Kidney (tissue), 14 donors: ENCODE data around the gene CCDC77. TPM values are rescaled to one million over a fixed set of nuclear protein-coding genes. Genes with fewer than 3 reads are reported as not detected.
A peak's percentile ranks its signal among the peaks of the same experiment; 100 is the strongest.

Experiments used
- DNase-seq, 5 donors: peaks; one replicate each; pipeline ENCODE4 v3.0.0-alpha.2; 2013 to 2020
- FAIRE-seq: peaks from 2 replicates; lab custom pipeline; 2012; peaks lifted over from hg19 to GRCh38; lab: Jason Lieb, UNC
- H3K27ac ChIP-seq, 2 donors: one replicate each; pipeline ENCODE4 v1.7.0; 2013; ENCODE audit warnings: low read depth in 2 of 2, low read length in 2 of 2, inconsistent platforms in 1 of 2
- H3K27me3 ChIP-seq: one replicate; pipeline ENCODE4 v1.7.1; 2013; ENCODE audit warnings: low read length, inconsistent platforms; ENCODE audit not compliant: control insufficient read depth, insufficient read depth
- H3K36me3 ChIP-seq, 3 donors: one replicate each; pipeline versions ENCODE4 v1.7.0 to v1.7.1; 2013; ENCODE audit warnings: low read length in 3 of 3, control low read depth in 1 of 3, inconsistent platforms in 1 of 3; ENCODE audit not compliant: insufficient read depth in 3 of 3, control insufficient read depth in 2 of 3
- H3K4me1 ChIP-seq, 3 donors: one replicate each; pipeline versions ENCODE4 v1.7.0 to v1.7.1; 2013; ENCODE audit warnings: low read length in 3 of 3, inconsistent platforms in 1 of 3, low read depth in 1 of 3; ENCODE audit not compliant: control insufficient read depth in 2 of 3, insufficient read depth in 2 of 3
- H3K4me3 ChIP-seq, 3 donors: one replicate each; pipeline versions ENCODE4 v1.7.0 to v1.8.1; 2013; ENCODE audit warnings: low read length in 3 of 3, control low read depth in 1 of 3, inconsistent platforms in 1 of 3
- H3K9ac ChIP-seq, 3 donors: one replicate each; pipeline versions ENCODE4 v1.7.0 to v1.7.1; 2013; ENCODE audit warnings: low read length in 3 of 3, control low read depth in 1 of 3, inconsistent platforms in 1 of 3
- H3K9me3 ChIP-seq, 3 donors: one replicate each; pipeline versions ENCODE4 v1.7.0 to v1.7.1; 2013; ENCODE audit warnings: low read length in 3 of 3, control low read depth in 1 of 3, inconsistent platforms in 1 of 3; ENCODE audit not compliant: control insufficient read depth in 2 of 3, insufficient read depth in 1 of 3
- intact Hi-C: fragments of 100-400 bp; cut with DNase I; formaldehyde crosslinking; loops from one replicate; pipeline ENCODE4 v1.11.1; 2022
- polyA plus RNA-seq: library from polyadenylated mRNA; stranded (reverse); fragments of 350-450 nt; fragmentation: Illumina TruSeq; extraction: RNeasy Lipid Tissue Mini Kit (QIAGEN cat#74804); gene quantifications from one replicate; pipeline ENCODE4 v1.2.3, GENCODE V29; 2014; ENCODE audit warnings: low read depth, low replicate concordance; ENCODE audit not compliant: insufficient read depth
- total RNA-seq: library from RNA; stranded (reverse); fragmentation: NEBNext Ultra II Directional; extraction: Animal tissue kit (Norgen Biotek cat#: 25700); gene quantifications from one replicate; pipeline ENCODE4 v1.2.1, GENCODE V29; 2021
- TF ChIP-seq, protein P1 (sequence below): IDR thresholded peaks from 3 replicates; pipeline ENCODE4 v1.5.1; 2012; ENCODE audit warnings: mild to moderate bottlenecking, moderate library complexity, borderline replicate concordance; ENCODE audit not compliant: insufficient read depth; ENCODE audit errors: extremely low read depth
- donor health status: control.
- donor health status: control.
- donor health status: control.
- donor health status: control.
- donor health status: control.
- donor health status: DM: yes; HTN: yes; CAD: no.
- donor health status: Normal renal cell carcinoma (clear cell type).

CCDC77 gene
- total and polyA plus RNA-seq, 2 donors from 2014 or later = 3.1 to 6.0 TPM

DNA sequence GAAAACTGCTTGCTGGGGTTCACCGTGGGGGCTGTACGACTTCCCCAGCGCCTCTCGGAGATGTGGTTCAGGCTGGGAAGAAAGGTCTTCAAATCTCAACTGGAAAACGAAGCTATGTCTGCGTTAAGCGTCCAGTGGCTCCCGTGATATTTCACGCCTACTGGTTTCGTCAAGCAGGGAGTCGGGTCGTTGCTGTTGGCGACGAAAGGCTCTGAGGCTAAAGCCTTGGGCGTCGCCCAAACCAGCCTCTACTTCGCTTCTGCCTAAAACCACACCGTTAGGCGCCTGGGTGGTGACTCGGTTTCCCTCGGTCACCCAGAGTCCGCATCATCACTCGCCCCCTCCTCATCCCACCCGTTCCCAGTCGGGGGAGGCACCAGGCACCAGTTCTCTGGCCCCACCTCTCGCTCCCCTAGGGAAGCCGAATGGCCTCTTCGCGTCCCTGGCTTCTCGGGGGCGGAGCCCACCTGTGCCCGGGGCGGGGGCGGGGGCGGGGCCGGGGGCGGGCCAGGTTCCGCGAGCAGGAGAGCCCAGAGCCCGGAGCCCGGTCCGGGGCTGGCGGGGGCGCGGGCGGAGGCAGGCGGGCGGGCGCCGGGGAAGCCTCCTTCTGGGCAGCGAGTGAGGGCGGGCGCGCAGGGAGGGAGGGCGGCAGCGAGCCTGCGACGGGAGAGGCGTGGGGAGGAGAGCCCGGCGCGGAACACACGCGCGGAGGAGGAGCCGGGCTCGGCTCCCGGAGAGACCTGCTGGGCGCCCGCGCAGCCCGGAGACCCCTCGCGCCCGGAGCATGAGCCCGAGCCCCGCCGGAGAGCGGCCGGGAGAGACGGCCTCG is 58.2 kb downstream of the CCDC77 start, which contains the start of gene B4GALNT3:
Gene B4GALNT3 (plus strand): TSS at position 510 of the 829 bp plus-strand sequence. CDS start 438 bp downstream, outside the sequence.
- DNase-seq (peak; percentile 75 to 92 (median 85)), FAIRE-seq (no peak)
- H3K27ac ChIP-seq = peak within 1 kb of the TSS; percentile 13 to 25
- peaks cover 0 to 6% (median 5%) of the 10 kb centered on the region in 3 donors for H3K4me1 ChIP-seq
- no peaks in the 10 kb centered on the region for H3K9me3 ChIP-seq
- TF ChIP-seq, protein P1, sequence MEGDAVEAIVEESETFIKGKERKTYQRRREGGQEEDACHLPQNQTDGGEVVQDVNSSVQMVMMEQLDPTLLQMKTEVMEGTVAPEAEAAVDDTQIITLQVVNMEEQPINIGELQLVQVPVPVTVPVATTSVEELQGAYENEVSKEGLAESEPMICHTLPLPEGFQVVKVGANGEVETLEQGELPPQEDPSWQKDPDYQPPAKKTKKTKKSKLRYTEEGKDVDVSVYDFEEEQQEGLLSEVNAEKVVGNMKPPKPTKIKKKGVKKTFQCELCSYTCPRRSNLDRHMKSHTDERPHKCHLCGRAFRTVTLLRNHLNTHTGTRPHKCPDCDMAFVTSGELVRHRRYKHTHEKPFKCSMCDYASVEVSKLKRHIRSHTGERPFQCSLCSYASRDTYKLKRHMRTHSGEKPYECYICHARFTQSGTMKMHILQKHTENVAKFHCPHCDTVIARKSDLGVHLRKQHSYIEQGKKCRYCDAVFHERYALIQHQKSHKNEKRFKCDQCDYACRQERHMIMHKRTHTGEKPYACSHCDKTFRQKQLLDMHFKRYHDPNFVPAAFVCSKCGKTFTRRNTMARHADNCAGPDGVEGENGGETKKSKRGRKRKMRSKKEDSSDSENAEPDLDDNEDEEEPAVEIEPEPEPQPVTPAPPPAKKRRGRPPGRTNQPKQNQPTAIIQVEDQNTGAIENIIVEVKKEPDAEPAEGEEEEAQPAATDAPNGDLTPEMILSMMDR = no peak
- H3K9ac ChIP-seq = peak within 1 kb of the TSS; percentile 27 to 57 (median 56)
- intact Hi-C loops = no loop called here
- H3K36me3 ChIP-seq = no peaks in the 10 kb centered on the region
- peak within 1 kb of the TSS; percentile 50 to 61 (median 54) for H3K4me3 ChIP-seq
- H3K27me3 ChIP-seq = no peaks in the 10 kb centered on the region

- no peak for FAIRE-seq
These were observed 59.1 kb downstream of the CCDC77 start for GRCh38 chr12:460261-461230.

GRCh38 chr12:461425-461824 is 60.0 kb downstream of the CCDC77 start:
- no peaks in the 10 kb centered on the region for H3K9me3 ChIP-seq
- peak overlapping the region in 1 of 3 donors; percentile 46 for H3K4me3 ChIP-seq
- H3K4me1 ChIP-seq = peaks cover 0 to 11% (median 9%) of the 10 kb centered on the region in 3 donors
- no peaks in the 10 kb centered on the region for H3K36me3 ChIP-seq
- H3K27me3 ChIP-seq = no peaks in the 10 kb centered on the region
- DNase-seq (peak in 1 of 5 donors; percentile 25), FAIRE-seq (no peak)
- intact Hi-C loops = no loop called here
- no peak overlapping the region for H3K9ac ChIP-seq
- H3K27ac ChIP-seq = no peak overlapping the region
- TF ChIP-seq, protein P1 = no peak

More at GRCh38 chr12:460261-461230, 59.1 kb downstream of the CCDC77 start:
- DNase-seq = peak in 2 of 5 donors; percentile 63 to 82
- no peaks in the 10 kb centered on the region for H3K27me3 ChIP-seq
- H3K4me1 ChIP-seq = peaks cover 0 to 9% (median 8%) of the 10 kb centered on the region in 3 donors
- no peak overlapping the region for H3K27ac ChIP-seq
- no peak overlapping the region for H3K9ac ChIP-seq
- TF ChIP-seq, protein P1 = no peak
- no peaks in the 10 kb centered on the region for H3K9me3 ChIP-seq
- intact Hi-C loops = no loop called here
- H3K36me3 ChIP-seq = no peaks in the 10 kb centered on the region
- peak overlapping the region in 1 of 3 donors; percentile 46 for H3K4me3 ChIP-seq
